ENCODE data around the gene PCNX1. TPM values are rescaled to one million over a fixed set of nuclear protein-coding genes. Genes with fewer than 3 reads are reported as not detected.

The PCNX1 gene
- total RNA-seq, 1 donor: 51.0 TPM

- peaks cover 5% of the 10 kb centered on the region for H3K79me2 ChIP-seq (ENCODE audit: insufficient read depth, low read length)
- peak overlapping the region; percentile 39 for H3K4me3 ChIP-seq (ENCODE audit: insufficient read depth, low read length)
- no peaks in the 10 kb centered on the region for H3K27me3 ChIP-seq (ENCODE audit: insufficient read depth, low read length)
- H2AFZ ChIP-seq (ENCODE audit: low read length): peak overlapping the region; percentile 44
- H3K27ac ChIP-seq (ENCODE audit: low read depth, low read length): peak overlapping the region; percentile 6
- H3K36me3 ChIP-seq (ENCODE audit: insufficient read depth, low read length): no peaks in the 10 kb centered on the region
- peaks cover 48% of the 10 kb centered on the region for H3K4me1 ChIP-seq (ENCODE audit: insufficient read depth, low read length)
- no peaks in the 10 kb centered on the region for H3K9me3 ChIP-seq (ENCODE audit: low read depth, low read length)
- H4K20me1 ChIP-seq (ENCODE audit: insufficient read depth, low read length): no peaks in the 10 kb centered on the region
- DNase-seq (ENCODE audit: insufficient read length, low spot score, missing footprints): peak; percentile 41
- H3K4me2 ChIP-seq (ENCODE audit: insufficient read depth, low read length): peak overlapping the region; percentile 74
- no peak for TF ChIP-seq CTCF (IDR thresholded peaks at IDR 0.05; ENCODE audit: extremely low read depth, low read depth, low read length)
These were observed 232.2 kb downstream of the PCNX1 start for GRCh38 chr14:71139294-71139946.

GRCh38 chr14:71140157-71140556, 232.9 kb downstream of the PCNX1 start:
- Histone ChIP-seq H3K27me3 (ENCODE audit: insufficient read depth, low read length) (no peaks in the 10 kb centered on the region), H3K79me2 (ENCODE audit: insufficient read depth, low read length) (peaks cover 5% of the 10 kb centered on the region), H3K4me3 (ENCODE audit: insufficient read depth, low read length) (no peak overlapping the region), H3K27ac (ENCODE audit: low read depth, low read length) (peak overlapping the region; percentile 94), H4K20me1 (ENCODE audit: insufficient read depth, low read length) (no peaks in the 10 kb centered on the region), H3K4me2 (ENCODE audit: insufficient read depth, low read length) (no peak overlapping the region), H3K4me1 (ENCODE audit: insufficient read depth, low read length) (peaks cover 48% of the 10 kb centered on the region), H3K36me3 (ENCODE audit: insufficient read depth, low read length) (no peaks in the 10 kb centered on the region), H2AFZ (ENCODE audit: low read length) (peak overlapping the region; percentile 33), H3K9me3 (ENCODE audit: low read depth, low read length) (no peaks in the 10 kb centered on the region)
- DNase-seq (ENCODE audit: insufficient read length, low spot score, missing footprints): no peak
- TF ChIP-seq CTCF (IDR thresholded peaks at IDR 0.05; ENCODE audit: extremely low read depth, low read depth, low read length): no peak

- Histone ChIP-seq H3K4me1 (ENCODE audit: insufficient read depth, low read length) (peaks cover 48% of the 10 kb centered on the region), H3K4me2 (ENCODE audit: insufficient read depth, low read length) (peak overlapping the region; percentile 58), H3K27me3 (ENCODE audit: insufficient read depth, low read length) (no peaks in the 10 kb centered on the region), H3K4me3 (ENCODE audit: insufficient read depth, low read length) (no peak overlapping the region), H3K9me3 (ENCODE audit: low read depth, low read length) (no peaks in the 10 kb centered on the region), H3K27ac (ENCODE audit: low read depth, low read length) (peak overlapping the region; percentile 94), H3K36me3 (ENCODE audit: insufficient read depth, low read length) (no peaks in the 10 kb centered on the region), H2AFZ (ENCODE audit: low read length) (peak overlapping the region; percentile 36), H4K20me1 (ENCODE audit: insufficient read depth, low read length) (no peaks in the 10 kb centered on the region), H3K79me2 (ENCODE audit: insufficient read depth, low read length) (peaks cover 5% of the 10 kb centered on the region)
- TF ChIP-seq CTCF (IDR thresholded peaks at IDR 0.05; ENCODE audit: extremely low read depth, low read depth, low read length): no peak
- no peak for DNase-seq (ENCODE audit: insufficient read length, low spot score, missing footprints)
These were observed 234.6 kb downstream of the PCNX1 start for GRCh38 chr14:71141701-71142374.

GRCh38 chr14:71142375-71143038, 235.2 kb downstream of the PCNX1 start:
- Histone ChIP-seq H3K27me3 (ENCODE audit: insufficient read depth, low read length) (no peaks in the 10 kb centered on the region), H3K27ac (ENCODE audit: low read depth, low read length) (peak overlapping the region; percentile 94), H3K36me3 (ENCODE audit: insufficient read depth, low read length) (no peaks in the 10 kb centered on the region), H3K4me2 (ENCODE audit: insufficient read depth, low read length) (peak overlapping the region; percentile 58), H3K9me3 (ENCODE audit: low read depth, low read length) (no peaks in the 10 kb centered on the region), H3K79me2 (ENCODE audit: insufficient read depth, low read length) (peaks cover 5% of the 10 kb centered on the region), H4K20me1 (ENCODE audit: insufficient read depth, low read length) (no peaks in the 10 kb centered on the region), H2AFZ (ENCODE audit: low read length) (peak overlapping the region; percentile 36), H3K4me1 (ENCODE audit: insufficient read depth, low read length) (peaks cover 48% of the 10 kb centered on the region), H3K4me3 (ENCODE audit: insufficient read depth, low read length) (no peak overlapping the region)
- DNase-seq (ENCODE audit: insufficient read length, low spot score, missing footprints): peak; percentile 87
- TF ChIP-seq CTCF (IDR thresholded peaks at IDR 0.05; ENCODE audit: extremely low read depth, low read depth, low read length): peak; percentile 11
